CD4-positive, alpha-beta T cell treated with Interferon alpha-2 for 1 hour (primary cell): ENCODE results near the gene MTMR11.

ENCODE experiments used
- DNase-seq, 2 donors: peaks; one replicate each; pipeline ENCODE4 v3.0.0-alpha.2; 2020 to 2022

The MTMR11 gene

DNA sequence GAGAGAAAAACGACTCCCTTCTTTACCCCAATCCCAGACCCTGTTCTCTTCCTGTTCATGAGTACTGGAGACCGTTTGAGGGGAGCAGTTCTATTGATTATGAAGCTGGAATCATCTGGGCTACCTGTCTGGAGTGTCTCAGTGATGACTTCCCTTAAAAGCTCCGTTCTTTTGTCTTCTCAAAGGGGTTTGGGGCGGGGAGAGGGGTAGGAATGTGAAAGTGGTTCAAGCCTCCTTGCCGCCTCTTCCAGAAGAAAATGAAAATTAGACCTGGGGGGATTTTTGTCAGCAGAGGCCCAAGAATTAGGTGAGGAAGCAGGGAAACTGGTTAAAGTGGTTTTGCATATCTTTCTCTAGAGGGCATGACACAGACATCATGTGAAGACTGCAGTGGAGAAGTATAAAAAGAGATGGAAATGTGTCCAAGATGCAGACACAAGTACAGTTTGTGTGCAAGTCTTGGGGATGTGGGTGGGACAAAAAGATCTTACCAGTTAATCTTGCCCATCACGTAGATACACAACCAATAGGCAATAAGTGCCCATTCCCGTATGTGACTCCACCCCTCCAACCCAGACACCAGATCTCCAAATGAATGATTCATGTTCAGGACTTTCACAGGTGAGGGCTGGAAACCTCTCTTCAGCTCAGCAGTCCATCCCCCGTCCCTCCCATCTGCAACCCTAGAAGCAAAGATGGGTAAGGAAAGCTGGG is 470 bp upstream of the MTMR11 start:
- no peak for DNase-seq

DNA sequence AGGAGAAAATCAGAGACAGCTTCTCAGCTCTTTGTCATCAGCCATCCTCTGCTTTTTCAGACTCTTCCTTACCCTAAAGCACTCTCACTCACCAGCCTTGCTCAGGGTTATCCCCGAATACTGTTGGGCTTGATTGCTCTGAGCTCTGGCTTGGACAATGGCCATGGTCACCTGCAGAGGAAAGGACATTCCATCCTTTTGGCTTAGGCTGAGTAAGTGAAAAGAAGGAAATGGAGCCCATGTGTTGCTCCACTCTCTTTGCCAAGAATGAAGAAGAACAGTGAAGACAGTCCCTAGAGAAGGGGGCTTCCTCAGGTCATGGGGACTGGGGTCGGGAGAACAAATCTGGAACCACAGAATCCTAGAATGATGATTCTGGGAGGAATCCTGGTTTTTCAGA is 2.3 kb downstream of the MTMR11 start:
- no peak for DNase-seq

DNA sequence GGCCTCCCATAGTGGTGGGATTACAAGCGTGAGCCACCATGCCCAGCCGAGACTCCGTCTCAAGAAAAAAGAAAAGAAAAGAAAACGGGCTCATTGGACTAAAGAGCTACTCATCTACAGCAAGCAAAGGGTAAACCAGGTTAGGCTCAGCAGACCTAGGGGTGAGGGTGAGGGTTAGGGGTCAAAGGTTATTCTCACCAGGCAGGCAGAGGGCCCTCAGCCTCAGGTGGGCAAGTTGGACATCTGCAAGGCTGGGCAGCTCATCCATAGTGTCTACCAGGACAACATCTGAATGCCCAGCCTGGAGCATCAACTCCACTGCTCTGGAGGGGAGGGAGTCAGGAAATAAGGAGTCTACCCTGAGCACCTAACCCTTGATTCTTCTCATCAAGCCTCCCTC is 3.5 kb downstream of the MTMR11 start:
- DNase-seq: no peak

DNA sequence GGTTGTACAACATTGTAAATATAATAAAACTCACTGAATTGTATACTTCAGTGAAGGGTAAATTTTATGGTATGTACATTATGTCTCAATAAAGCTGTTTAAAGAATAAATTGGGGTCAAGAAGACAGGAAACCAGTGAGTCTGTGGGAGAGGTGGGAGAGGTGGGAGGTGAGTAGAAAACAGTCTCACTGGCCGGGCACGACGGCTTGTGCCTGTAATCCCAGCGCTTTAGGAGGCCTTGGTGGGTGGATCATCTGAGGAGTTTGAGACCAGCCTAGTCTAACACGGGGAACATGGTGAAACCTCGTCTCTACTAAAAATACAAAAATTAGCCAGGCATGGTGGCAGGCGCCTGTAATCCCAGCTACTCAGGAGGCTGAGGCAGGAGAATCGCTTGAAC is 4.2 kb downstream of the MTMR11 start:
- DNase-seq: no peak

DNA sequence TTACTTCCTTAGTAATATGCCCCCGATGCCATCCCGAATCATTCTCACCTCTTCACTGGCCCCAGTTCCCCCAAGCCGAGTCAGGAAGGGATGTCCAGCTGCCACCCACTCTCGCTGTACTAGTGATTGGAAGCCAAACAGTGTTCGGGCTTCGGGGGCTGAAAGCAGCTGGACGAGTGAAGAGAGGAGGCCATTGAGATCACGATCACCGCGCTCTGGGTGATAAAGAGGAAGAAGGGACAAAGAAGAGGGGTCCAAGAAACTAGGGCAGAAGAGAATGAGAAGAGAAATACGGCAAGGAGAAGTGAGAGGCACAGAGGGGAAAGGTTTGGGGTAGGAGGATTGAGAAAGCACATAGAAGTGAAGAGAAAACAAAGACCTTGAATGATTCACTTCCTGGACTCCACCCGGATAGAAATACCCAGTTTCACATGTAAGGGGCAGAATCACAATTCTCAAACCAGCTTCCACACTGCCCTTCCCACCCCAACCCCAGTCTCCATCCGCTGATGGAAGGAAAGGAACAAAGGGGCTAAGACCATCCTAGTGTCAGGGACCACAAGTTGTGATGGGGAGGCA is 5.4 kb downstream of the MTMR11 start:
- no peak for DNase-seq

DNA sequence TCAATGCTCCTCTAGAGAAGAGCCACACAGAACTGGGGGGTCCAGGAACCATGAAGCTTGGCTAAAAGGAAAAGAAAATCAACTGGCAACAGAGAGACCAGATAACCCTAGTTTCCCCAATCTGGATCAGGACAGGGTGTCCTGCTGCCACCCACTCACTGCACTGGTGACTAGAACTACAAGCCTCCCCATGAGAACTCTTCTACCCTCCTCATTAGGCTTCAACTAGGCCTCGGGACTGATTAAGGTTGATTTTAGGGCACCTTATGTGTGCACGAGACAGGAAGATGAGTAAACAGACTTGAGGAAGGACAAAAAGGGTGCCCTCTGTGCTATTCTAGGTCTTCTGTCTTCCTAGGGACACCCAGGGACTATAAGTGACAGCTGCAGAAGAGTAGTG is 6.8 kb downstream of the MTMR11 start:
- DNase-seq: no peak

DNA sequence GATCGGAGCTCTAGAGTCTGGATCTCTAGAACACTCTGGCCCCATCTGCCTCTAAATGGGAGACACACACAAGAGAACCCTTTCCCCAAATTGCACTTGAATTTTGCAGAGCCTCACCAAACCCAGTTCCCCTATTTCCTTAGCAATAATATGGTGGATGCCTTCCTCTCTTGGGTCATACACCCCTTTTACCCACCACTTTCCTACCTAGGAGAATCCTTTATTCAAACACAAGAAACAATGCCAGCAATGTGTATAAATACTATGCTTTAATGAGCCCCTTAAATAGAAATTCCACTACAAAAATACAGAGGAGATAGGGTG is 8.3 kb downstream of the MTMR11 start:
- no peak for DNase-seq

DNA sequence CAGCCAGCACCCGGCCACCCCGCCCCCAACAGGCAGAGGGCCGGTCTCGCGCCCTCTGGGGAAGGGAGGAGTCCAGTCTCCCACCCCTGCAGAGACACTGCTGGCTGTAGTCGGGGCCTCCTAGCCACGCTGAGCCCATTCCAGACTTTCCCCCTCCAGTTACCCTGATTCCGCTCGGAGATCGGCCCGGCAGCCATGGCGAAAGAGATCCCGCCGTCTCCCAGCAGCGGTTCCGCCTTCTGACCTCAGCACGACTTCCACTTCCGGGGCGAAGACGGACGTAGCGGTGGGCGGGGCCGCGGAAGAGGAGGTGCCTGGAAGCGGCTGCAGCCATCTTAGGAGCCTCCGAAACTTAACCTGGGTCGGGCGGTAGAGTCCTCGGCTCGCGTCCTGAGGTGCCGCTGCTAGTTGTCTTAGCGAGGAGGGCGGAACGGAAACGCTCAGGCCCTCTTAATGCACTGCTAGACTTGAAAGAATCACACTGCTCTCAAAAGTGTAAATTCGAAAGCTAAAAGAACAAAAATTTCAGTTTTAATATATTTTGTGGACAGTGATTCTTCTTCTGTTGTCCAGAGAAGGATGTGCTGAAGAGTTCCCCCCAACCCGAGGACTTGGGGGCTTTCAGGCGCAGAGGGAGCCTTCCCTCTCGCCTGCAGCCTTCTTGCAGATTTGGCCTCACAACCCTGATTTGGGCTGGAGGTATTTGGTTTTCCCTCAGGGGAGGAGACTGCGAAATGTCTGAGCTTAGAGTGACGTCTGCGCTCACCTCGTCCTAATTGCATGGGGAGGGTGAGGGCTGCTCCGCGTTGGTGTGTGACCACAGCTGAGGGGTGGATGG is 8.9 kb downstream of the MTMR11 start, which contains the start of gene SF3B4:
Gene SF3B4, minus strand, starts transcription at position 241 of the 838 bp plus-strand sequence. Its CDS starts 44 bp downstream, at position 197.
- DNase-seq: peak; percentile 95 to 96

DNA sequence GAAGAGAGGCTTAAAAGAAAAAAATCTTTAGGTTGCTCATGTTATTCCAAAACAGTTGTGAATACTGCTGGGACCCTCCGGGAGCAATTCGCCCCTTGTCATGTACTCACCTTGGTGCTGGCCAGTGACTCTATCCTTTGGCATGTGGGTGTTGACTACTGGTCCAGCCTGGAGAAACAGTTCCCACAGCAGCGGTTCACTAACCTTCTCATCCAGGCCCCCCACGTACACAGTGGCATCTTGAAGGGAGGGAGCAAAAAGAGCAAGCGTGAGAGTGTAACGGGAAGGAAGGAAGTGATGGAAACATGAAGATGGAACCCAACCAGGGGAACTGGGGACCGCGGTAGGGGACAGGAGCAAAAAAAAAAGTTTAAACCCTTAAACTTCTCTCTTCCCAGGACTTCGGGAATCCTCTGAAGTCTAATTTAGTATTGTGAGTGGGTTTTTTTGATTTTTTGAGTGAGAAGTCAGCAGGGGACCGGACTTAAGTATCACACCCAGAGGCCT is 9.6 kb downstream of the MTMR11 start:
- peak in 1 of 2 donors; percentile 7 for DNase-seq

DNA sequence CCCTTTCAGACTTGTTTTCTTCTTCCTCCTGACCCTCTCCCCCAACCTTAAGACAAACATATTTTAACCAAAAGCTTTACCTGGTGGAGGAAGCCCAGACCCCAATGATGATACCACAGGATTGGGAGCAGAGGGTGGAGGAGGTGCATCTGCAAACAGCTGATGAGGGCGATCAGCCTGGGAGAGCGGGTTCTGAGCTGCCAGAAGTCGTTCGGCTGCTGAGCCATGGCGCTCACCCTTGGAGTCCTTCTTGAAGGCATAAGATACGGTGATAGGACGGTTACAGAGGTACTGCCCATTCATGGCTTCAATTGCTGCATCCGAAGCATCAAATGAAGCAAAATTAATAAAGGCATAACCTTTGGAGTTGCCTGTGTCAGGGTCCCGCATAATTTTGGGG is 10.4 kb downstream of the MTMR11 start:
- DNase-seq: no peak

DNA sequence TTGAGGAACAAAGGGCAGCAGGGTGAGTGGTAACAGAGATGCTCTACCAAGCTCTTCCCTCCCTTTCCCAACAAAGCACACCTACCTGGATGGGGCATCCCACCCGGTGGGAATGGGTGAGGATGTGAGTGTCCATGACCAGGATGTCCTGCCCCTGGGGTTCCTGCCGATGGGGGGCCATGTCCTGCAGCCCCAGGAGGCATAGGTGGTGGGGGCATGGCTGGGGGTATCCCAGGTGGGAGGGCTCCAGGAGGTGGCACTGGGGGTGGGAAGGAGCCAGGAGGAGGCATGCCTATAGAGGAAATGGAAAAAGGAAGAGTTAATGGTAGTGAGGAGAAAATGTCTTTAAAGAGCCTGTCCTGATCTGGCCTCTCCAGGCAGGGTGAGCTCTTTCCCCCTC is 10.9 kb downstream of the MTMR11 start:
- DNase-seq: no peak

DNA sequence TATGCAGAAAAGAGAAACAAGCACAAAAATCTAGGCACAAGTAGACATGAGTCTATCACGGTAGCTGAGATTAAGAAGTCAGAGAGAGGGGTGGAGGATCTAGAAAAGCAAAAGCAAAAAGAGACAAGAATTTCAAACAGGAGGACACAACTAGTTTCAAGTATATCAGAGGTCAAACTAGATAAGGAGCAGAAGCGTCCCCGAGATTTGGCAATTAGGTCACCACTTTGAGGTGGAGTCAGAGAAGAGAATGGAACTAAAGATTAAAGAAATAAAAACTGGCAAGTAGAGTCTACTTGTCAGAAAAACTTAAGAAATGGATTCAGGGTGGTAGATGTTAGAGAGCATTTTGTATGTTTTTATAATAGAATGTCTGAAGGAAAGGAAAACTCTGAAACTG is 11.3 kb downstream of the MTMR11 start:
- DNase-seq: no peak

DNA sequence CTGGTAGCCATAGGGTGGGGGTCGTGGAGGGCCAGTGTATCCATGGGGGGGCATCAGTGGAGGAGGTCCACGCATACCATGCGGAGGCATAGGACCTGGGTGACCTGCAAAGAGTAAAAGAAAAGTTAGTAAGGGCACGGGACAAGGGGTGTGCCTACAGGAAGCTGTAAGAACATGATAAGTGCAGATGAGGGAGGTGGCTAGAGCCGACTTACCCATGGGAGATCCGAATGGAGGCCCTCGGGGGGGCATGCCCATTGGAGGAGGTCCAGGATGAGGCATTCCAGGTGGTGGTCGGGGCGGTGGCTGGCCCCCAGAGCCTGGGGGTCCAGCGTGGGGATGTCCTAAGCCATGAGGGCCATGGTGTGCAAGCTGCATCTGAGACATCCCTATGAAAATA is 13.1 kb downstream of the MTMR11 start:
- DNase-seq: no peak

DNA sequence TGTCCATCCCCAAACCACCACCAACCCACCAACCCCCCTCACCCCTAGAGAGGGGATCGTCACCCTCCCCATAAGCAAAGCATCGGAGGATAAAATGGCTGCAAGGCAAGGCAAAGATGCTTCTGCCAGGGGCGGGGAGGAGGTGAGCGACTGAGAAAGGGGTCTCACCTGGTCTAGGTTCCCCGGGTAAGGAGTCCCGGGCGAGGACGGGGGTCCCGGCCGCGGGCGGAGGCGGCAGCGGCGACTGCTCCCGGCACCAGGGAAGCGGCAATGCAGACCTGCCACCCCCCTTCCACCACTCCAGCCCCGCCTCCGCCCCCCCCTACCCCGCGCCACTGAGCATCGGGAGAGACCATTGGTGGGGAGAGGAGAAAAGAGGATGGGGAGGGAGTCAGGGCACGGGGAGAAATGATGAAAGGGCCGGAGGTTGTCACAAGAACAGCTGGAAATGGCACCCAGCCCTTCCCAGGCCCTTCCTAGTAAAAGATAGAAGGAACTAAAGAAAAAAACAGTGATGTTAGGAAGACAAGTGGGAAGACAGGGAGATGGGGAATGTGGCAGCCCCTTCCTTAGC is 19.0 kb downstream of the MTMR11 start, which contains the start of gene SV2A:
Gene SV2A, minus strand, starts transcription at position 274 of the 574 bp plus-strand sequence. CDS start 4,004 bp downstream, outside the sequence.
- peak in 1 of 2 donors; percentile 59 for DNase-seq

DNA sequence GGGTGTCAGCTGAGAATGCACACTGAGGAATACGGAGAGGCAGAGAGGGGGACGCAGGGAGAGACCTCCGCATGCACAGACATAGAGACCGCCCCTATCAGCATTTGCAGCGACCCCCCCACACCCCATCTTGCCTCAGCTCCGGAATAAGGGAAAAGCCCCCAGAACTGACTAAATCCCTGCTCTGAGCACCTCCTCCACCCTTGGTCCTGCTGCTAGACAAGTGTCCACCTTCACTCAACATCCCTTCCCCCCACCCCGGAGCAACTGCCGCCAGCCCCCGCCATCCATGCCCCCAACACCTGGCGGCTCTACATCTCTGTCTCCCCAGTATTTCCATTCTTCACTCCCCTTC is 19.8 kb downstream of the MTMR11 start:
- DNase-seq: no peak

DNA sequence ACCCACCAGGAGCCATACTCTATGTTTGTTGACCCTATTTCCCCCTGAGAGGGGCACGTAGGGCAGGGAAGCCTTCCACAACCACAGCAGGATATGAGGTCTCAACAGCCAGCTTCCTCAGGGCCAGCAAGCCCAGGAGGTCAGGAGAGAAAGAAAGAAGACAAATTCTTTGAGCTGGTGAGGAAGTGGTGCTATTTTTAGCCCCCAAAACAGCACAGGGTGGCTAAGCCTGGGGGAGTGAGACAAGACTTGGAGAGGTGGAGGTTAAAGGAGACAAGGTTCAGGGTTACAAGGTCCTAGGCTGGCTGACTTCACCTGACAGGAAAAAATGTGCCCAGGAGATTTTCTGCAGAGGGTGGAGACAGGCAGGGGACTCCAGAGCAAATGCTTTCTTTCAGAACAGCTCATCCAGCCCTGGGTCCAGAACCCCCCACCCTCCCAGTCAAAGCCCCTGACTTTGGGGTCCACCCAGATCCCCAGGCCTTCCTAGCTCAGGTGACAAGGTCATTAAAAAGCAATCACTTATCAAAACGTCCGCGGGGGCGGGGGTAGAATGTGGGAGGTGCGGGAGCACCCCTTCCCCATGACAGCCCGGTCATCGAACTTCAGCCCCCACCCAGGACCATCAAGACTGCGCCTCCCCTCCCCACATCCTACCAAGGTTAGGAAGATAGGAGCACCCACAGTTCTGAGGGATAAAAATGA is 20.3 kb downstream of the MTMR11 start:
- no peak for DNase-seq

DNA sequence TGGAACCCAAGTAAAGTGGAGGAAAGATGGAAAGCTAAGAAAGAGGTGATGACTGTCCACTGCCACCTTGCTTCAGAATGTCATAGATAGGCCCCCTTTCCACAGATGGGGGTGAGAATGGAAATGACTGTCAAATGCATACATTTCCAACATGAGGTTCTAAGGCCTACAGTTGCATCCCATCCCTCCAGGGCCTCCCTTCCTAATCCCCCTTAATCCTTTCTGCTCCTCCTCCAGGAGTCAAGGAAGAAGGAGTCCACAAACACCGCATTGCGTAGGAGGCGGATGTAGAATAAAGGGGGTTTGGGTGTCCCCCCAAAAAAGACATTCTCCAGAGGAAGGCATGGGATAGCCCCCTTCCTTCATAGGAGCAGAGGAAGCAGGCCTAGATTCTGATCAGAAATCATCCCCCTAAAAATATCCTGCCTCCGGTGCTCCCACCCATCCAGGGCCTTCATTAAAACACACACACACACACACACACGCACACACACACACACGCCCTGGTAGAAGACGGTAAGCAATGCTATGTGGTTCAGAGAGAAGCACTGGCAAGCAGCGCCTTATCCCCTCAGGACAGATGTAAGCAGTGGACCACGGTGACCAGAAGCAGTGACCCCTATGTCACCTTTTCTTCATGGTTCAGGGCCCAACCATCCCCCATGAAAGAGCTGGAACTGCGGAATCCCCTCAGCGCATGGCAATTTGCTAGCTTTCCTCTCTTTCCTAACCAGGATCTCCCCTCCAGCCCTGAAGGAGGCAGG is 21.1 kb downstream of the MTMR11 start:
- DNase-seq: no peak

DNA sequence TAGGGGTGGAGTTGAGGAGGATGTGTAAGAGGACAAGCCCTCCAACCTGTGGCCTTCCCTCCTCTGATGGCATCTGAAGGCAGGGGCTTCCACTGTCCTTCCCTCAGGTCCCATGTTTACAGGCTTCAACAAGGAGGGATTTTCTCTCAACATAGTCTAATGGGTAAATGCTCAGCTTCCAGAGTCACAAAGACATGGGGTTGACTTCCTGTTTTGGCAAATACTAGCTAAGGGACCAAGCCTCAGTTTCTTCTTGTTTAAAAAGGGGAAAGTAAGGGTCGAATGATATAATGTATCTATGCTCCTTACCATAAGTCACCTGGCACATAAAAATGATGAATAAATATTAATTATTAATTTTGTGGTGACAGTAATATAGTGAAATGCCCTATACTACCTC is 22.1 kb downstream of the MTMR11 start:
- DNase-seq: no peak

DNA sequence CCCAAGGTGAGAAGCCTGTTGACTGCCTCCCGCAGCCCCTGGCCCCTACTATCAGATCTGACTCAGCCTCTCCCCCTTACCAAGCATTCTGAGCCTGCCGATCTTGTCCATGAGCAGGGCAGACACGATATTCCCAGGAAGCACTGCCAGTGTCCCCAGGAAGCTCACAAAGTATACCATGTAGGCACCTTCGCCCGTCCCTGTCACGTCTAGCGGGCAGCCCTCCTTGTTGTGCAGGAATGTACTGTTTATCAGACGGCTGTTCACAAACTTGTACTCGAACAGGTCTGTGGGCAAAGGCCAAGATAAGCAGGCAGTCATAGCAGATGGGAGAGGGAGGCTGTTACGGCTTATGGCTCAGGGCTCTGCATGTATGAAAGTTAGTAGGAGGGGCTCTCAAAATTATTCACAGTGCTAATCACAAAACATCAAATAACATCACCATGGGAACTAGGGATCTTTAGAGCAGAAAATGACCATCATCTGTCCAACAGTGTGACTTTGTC is 30.1 kb downstream of the MTMR11 start:
- DNase-seq: no peak

DNA sequence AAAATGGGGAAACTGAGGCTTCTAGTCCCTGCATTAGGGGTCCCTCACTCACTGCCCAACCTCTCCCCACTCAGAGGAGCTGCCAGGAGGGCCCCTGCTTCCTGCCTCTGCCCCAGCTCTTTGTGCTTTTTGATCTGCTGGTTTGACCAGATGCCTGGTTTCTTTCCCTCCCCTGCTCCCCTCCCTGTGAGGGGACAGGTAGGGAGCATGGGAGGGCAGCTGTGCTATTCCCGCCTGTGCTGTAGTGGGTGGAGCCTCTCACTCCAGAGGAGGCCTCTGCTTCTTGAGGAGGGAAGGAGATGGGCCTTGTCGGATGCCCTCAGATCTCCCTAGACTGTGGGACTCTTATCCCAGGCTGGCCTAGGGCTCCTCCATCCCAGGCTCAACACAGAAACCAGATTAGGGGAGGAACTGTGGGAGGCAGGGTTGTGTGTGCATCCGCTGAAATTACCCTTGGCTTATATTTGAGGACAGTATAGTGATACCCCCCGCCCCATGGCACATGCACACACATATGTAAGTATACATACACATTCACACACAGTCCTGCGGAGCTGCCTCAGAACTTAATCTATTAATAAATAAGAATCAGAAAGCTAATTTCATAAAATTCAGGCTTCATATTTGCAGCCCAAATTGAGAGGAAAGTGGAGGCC is 32.7 kb downstream of the MTMR11 start:
- DNase-seq: no peak
